WTC11 (cell line): ENCODE data around the gene SMC3. TPM values are rescaled to one million over a fixed set of nuclear protein-coding genes. Genes with fewer than 3 reads are reported as not detected.

Experiments
- ATAC-seq: fragments of 200-7000 bp; cut with Tn5 transposase; 2 replicates; pipeline ENCODE4 v1.10.0; 2021; ENCODE audit warnings: mild to moderate bottlenecking, moderate library complexity
- CTCF ChIA-PET: fragments of 300-600 bp; sonication (Branson Sonifier 250); formaldehyde crosslinking; loops from one replicate; lab custom pipeline; 2021; ENCODE audit warnings: antibody characterized with exemption; lab: Charles Lee
- POLR2A ChIA-PET: fragments of 350-600 bp; sonication (Branson Sonifier 250); formaldehyde crosslinking; loops from one replicate; lab custom pipeline; 2021; ENCODE audit warnings: antibody characterized with exemption; lab: Charles Lee
- DNase-seq: peaks from one replicate; pipeline ENCODE4 v3.0.0; 2021; ENCODE audit warnings: low spot score
- H3K27ac Mint-ChIP-seq: 2 replicates; pipeline ENCODE4 v1.8.0; 2021; ENCODE audit warnings: mixed read lengths
- H3K27me3 Mint-ChIP-seq: 2 replicates; pipeline ENCODE4 v1.8.0; 2021; ENCODE audit warnings: low read depth, mild to moderate bottlenecking, moderate library complexity, mixed read lengths
- H3K36me3 Mint-ChIP-seq: 2 replicates; pipeline ENCODE4 v1.8.0; 2021; ENCODE audit warnings: mixed read lengths
- H3K4me1 Mint-ChIP-seq: 2 replicates; pipeline ENCODE4 v1.8.0; 2022; ENCODE audit warnings: mixed read lengths
- H3K4me3 Mint-ChIP-seq: 2 replicates; pipeline ENCODE4 v1.8.0; 2021; ENCODE audit warnings: mild to moderate bottlenecking, moderate library complexity, mixed read lengths
- H3K9me3 Mint-ChIP-seq: 2 replicates; pipeline ENCODE4 v1.8.0; 2021; ENCODE audit warnings: mixed read lengths
- FOXK1 ChIP-seq: sonication (generic); formaldehyde crosslinking; IDR thresholded peaks from 2 replicates; pipeline ENCODE4 v1.8.0; 2022; ENCODE audit warnings: mild to moderate bottlenecking, moderate library complexity, missing genetic modification reagents
- FOXP1 ChIP-seq: sonication (generic); formaldehyde crosslinking; IDR thresholded peaks from 2 replicates; pipeline ENCODE4 v1.8.0; 2022; ENCODE audit warnings: missing genetic modification reagents, mild to moderate bottlenecking, moderate library complexity, borderline replicate concordance
- JAZF1 ChIP-seq: fragments of 250-450 bp; sonication (Bioruptor Pico); IDR thresholded peaks from 2 replicates; pipeline ENCODE4 v1.9.0; 2021; ENCODE audit warnings: moderate library complexity, mild to moderate bottlenecking, inconsistent platforms
- JUN ChIP-seq: sonication (generic); formaldehyde crosslinking; IDR thresholded peaks from 2 replicates; pipeline ENCODE4 v1.8.0; 2023; ENCODE audit warnings: mild to moderate bottlenecking, missing genetic modification reagents
- MYBL2 ChIP-seq: sonication (generic); formaldehyde crosslinking; IDR thresholded peaks from 2 replicates; pipeline ENCODE4 v1.8.1; 2023; ENCODE audit warnings: mild to moderate bottlenecking, moderate library complexity, missing genetic modification reagents
- NFYB ChIP-seq: sonication (generic); formaldehyde crosslinking; conservative IDR thresholded peaks from 2 replicates; pipeline ENCODE4 v1.8.0; 2022; ENCODE audit warnings: low read depth, missing genetic modification reagents
- NR2C2 ChIP-seq: sonication (generic); formaldehyde crosslinking; IDR thresholded peaks from 2 replicates; pipeline ENCODE4 v1.8.0; 2022; ENCODE audit warnings: mild to moderate bottlenecking, missing genetic modification reagents
- NR3C1 ChIP-seq: sonication (generic); formaldehyde crosslinking; conservative IDR thresholded peaks from 2 replicates; pipeline ENCODE4 v1.8.1; 2023; ENCODE audit warnings: low read depth, mild to moderate bottlenecking, missing genetic modification reagents
- RELA ChIP-seq: sonication (generic); formaldehyde crosslinking; IDR thresholded peaks from 2 replicates; pipeline ENCODE4 v1.8.1; 2022; ENCODE audit warnings: missing genetic modification reagents, mild to moderate bottlenecking, borderline replicate concordance
- SP1 ChIP-seq: sonication (generic); formaldehyde crosslinking; conservative IDR thresholded peaks from 2 replicates; pipeline ENCODE4 v1.8.1; 2022; ENCODE audit warnings: missing genetic modification reagents
- TEAD4 ChIP-seq: sonication (generic); formaldehyde crosslinking; IDR thresholded peaks from 2 replicates; pipeline ENCODE4 v1.8.0; 2022; ENCODE audit warnings: mild to moderate bottlenecking, missing genetic modification reagents
- ZNF219 ChIP-seq: sonication (generic); formaldehyde crosslinking; IDR thresholded peaks from 2 replicates; pipeline ENCODE4 v1.8.0; 2023; ENCODE audit warnings: missing genetic modification reagents, mild to moderate bottlenecking, borderline replicate concordance
- total RNA-seq: library from RNA; stranded (reverse); gene quantifications from 3 replicates; pipeline ENCODE4 v1.2.3, GENCODE V29; 2021
- TF ChIP-seq, protein P1 (sequence below): sonication (generic); formaldehyde crosslinking; IDR thresholded peaks from 2 replicates; pipeline ENCODE4 v1.8.1; 2023; ENCODE audit warnings: mild to moderate bottlenecking, missing genetic modification reagents
- TF ChIP-seq, protein P2 (sequence below): sonication (generic); formaldehyde crosslinking; IDR thresholded peaks from 2 replicates; pipeline ENCODE4 v1.8.1; 2022; ENCODE audit warnings: low read depth, missing genetic modification reagents, borderline replicate concordance
- TF ChIP-seq, protein P3 (sequence below): fragments of 250-450 bp; sonication (Bioruptor Pico); conservative IDR thresholded peaks from 2 replicates; pipeline ENCODE4 v1.9.0; 2021; ENCODE audit warnings: mild to moderate bottlenecking
- TF ChIP-seq, protein P4 (sequence below): sonication (generic); formaldehyde crosslinking; IDR thresholded peaks from 2 replicates; pipeline ENCODE4 v1.8.0; 2022; ENCODE audit warnings: mild to moderate bottlenecking, missing genetic modification reagents
- TF ChIP-seq, protein P5 (sequence below): fragments of 250-450 bp; sonication (Bioruptor Pico); IDR thresholded peaks from 2 replicates; pipeline ENCODE4 v1.9.0; 2021; ENCODE audit warnings: moderate library complexity, mild to moderate bottlenecking, inconsistent platforms, borderline replicate concordance

SMC3 gene
- total RNA-seq, 1 experiment from 2014 or later: 71.0 TPM

DNA sequence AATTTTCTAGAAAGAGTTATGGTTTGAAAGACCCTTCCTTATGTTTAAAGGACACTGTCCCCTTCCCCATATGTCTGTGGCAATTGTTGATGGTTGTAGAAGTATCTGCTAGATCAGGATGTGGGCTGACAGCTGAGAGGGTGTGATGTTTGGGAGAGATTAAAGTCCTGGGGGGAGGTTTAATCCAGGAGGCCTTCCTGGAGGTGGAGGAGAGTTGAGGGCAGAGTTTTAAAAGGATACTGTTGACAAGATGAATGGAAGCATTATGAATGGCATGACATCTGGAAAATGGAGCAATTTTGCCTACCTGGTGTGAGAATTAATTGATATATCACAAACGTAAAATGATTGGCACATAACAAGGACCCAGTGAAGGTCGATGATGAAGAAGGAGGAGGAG is 32.9 kb upstream of the SMC3 start:
- POLR2A ChIA-PET: no interaction called here
- CTCF ChIA-PET: interaction anchor here (0.7 to 2.7 kb wide), 5 partner anchors 12 to 180 kb away, joined by 3 to 9 read pairs (median 4); no protein-coding TSS in a partner anchor
- H3K9me3 Mint-ChIP-seq: no peaks in the 10 kb centered on the region
- H3K27ac Mint-ChIP-seq: no peak overlapping the region
- H3K36me3 Mint-ChIP-seq: no peaks in the 10 kb centered on the region
- H3K27me3 Mint-ChIP-seq: no peaks in the 10 kb centered on the region
- H3K4me3 Mint-ChIP-seq: no peak overlapping the region
- TF ChIP-seq NR3C1 (CRISPR knock-in tag) (no peak), NFYB (CRISPR knock-in tag) (no peak), ZNF219 (CRISPR knock-in tag) (no peak), JUN (CRISPR knock-in tag) (no peak), TEAD4 (no peak), FOXP1 (CRISPR knock-in tag) (no peak), RELA (CRISPR knock-in tag) (no peak), SP1 (CRISPR knock-in tag) (no peak), MYBL2 (CRISPR knock-in tag) (no peak), JAZF1 (CRISPR knock-in tag) (no peak), NR2C2 (CRISPR knock-in tag) (no peak), FOXK1 (CRISPR knock-in tag) (no peak)
- TF ChIP-seq, protein P1, sequence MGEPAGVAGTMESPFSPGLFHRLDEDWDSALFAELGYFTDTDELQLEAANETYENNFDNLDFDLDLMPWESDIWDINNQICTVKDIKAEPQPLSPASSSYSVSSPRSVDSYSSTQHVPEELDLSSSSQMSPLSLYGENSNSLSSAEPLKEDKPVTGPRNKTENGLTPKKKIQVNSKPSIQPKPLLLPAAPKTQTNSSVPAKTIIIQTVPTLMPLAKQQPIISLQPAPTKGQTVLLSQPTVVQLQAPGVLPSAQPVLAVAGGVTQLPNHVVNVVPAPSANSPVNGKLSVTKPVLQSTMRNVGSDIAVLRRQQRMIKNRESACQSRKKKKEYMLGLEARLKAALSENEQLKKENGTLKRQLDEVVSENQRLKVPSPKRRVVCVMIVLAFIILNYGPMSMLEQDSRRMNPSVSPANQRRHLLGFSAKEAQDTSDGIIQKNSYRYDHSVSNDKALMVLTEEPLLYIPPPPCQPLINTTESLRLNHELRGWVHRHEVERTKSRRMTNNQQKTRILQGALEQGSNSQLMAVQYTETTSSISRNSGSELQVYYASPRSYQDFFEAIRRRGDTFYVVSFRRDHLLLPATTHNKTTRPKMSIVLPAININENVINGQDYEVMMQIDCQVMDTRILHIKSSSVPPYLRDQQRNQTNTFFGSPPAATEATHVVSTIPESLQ (CRISPR knock-in tag): no peak
- TF ChIP-seq, protein P2, sequence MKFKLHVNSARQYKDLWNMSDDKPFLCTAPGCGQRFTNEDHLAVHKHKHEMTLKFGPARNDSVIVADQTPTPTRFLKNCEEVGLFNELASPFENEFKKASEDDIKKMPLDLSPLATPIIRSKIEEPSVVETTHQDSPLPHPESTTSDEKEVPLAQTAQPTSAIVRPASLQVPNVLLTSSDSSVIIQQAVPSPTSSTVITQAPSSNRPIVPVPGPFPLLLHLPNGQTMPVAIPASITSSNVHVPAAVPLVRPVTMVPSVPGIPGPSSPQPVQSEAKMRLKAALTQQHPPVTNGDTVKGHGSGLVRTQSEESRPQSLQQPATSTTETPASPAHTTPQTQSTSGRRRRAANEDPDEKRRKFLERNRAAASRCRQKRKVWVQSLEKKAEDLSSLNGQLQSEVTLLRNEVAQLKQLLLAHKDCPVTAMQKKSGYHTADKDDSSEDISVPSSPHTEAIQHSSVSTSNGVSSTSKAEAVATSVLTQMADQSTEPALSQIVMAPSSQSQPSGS (CRISPR knock-in tag): no peak
- TF ChIP-seq, protein P3, sequence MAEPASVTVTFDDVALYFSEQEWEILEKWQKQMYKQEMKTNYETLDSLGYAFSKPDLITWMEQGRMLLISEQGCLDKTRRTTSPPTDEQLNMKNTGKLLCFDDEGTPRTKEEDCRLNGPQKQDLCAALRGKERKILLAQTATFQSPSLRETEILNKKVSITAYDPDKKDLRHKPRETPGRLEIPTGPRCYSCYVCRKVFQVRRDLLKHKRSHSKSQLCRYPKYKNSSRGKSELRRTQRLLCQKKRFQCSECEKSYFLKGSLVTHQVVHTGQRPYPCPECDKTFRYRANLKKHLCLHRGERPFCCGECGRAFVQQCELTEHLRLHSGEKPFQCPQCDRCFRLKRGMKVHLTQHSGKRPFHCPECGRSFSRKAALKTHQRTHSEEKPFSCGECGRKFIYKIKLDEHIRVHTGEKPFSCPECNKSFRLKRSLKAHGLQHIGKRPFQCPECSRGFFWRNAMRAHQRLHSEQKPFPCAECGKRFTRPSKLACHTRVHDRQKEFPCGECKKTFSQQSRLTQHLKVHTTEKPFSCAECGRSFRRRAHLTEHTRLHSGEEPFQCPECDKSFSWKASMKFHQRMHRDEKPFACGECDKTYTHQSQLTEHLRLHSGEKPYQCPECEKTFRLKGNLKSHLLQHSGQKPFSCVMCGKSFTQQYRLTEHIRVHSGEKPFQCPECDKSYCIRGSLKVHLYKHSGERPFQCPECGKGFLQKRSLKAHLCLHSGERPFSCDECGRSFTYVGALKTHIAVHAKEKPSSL (CRISPR knock-in tag): no peak
- TF ChIP-seq, protein P4, sequence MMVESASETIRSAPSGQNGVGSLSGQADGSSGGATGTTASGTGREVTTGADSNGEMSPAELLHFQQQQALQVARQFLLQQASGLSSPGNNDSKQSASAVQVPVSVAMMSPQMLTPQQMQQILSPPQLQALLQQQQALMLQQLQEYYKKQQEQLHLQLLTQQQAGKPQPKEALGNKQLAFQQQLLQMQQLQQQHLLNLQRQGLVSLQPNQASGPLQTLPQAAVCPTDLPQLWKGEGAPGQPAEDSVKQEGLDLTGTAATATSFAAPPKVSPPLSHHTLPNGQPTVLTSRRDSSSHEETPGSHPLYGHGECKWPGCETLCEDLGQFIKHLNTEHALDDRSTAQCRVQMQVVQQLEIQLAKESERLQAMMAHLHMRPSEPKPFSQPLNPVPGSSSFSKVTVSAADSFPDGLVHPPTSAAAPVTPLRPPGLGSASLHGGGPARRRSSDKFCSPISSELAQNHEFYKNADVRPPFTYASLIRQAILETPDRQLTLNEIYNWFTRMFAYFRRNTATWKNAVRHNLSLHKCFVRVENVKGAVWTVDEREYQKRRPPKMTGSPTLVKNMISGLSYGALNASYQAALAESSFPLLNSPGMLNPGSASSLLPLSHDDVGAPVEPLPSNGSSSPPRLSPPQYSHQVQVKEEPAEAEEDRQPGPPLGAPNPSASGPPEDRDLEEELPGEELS: no peak
- TF ChIP-seq, protein P5, sequence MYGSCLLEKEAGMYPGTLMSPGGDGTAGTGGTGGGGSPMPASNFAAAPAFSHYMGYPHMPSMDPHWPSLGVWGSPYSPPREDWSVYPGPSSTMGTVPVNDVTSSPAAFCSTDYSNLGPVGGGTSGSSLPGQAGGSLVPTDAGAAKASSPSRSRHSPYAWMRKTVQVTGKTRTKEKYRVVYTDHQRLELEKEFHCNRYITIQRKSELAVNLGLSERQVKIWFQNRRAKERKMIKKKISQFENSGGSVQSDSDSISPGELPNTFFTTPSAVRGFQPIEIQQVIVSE (CRISPR knock-in tag): no peak
- DNase-seq (no peak), ATAC-seq (no peak)
- H3K4me1 Mint-ChIP-seq: peaks cover 32% of the 10 kb centered on the region
